GM11168 (cell line): ENCODE measurements around the gene KNTC1.
"Not testable (repeated sequence)": the region's sequence is repeated elsewhere in the genome, so short reads cannot be mapped to it uniquely, and the experiment has no call there.

Experiments used
- in situ Hi-C: fragments of 300-500 bp; cut with MboI; formaldehyde crosslinking; loops from one replicate; pipeline ENCODE4 v1.12.0; 2022; ENCODE audit warnings: low sequenced_read_pairs; ENCODE audit not compliant: unreplicated experiment

The KNTC1 gene

GRCh38 chr12:122544537-122544936 is 17.5 kb downstream of the KNTC1 start:
- in situ Hi-C loops, result no loop called here

DNA sequence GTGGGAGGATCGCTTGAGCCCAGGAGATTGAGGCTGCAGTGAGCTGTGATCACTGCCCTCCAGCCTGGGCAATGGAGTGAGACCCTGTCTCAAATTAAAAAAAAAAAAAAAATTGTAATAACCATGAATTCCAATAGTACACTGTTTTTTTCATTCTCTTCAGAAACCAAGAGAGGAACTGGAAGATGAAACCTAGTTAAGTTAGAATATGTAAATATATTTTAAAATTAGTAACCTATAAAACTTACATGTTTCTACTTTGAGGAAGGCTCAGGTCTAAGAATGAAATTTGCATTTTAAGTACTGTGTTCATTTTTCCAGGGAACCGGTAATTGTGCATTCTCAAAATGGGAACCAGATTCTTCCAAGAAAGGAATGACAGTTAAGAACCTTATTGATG is 18.8 kb downstream of the KNTC1 start:
- in situ Hi-C loops, result no loop called here

DNA sequence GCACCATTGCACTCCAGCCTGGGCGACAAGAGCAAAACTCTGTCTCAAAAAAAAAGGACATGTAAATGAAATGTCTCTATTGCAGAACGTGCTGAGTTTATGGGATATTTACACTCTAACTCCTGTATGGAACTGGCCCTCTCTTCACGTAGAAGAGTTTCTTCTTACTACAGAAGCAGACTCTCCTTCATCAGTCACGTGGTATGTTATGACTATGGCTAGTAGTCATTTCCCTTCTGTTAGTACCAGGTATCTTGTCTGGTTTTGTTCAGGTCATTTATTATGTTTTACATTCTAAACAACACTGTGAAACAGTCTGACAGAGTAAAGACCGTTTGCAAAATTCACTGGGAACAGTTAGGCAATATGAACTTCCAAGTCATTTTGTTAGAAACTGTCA is 20.3 kb downstream of the KNTC1 start:
- in situ Hi-C loops, result no loop called here

GRCh38 chr12:122558745-122559641 is 31.9 kb downstream of the KNTC1 start:
- in situ Hi-C loops, result loop anchor here (10.0 kb wide), 1 partner anchor 206 kb away; no protein-coding TSS in a partner anchor

DNA sequence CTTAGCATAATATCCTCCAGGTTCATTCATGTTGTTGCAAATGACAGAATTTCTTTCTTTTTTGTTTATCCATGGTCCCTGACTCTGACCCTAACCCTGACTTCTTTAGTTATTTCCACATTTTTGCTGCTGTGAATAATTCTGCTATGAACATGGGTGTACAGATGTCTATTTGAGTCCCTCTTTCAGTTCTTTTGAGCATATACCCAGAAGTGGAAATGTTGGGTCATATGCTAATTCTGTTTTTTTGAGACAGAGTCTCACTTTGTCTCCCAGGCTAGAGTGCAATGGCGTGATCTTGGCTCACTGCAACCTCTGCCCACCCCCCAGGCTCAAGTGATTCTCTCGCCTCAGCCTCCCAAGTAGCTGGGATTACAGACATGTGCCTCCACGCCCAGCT is 33.1 kb downstream of the KNTC1 start:
- in situ Hi-C loops, result no loop called here

- in situ Hi-C loops, result no loop called here
Measured at GRCh38 chr12:122563361-122563760, 36.3 kb downstream of the KNTC1 start.

- in situ Hi-C loops, result not testable (repeated sequence)
Measured at GRCh38 chr12:122566816-122567215, 39.8 kb downstream of the KNTC1 start.

DNA sequence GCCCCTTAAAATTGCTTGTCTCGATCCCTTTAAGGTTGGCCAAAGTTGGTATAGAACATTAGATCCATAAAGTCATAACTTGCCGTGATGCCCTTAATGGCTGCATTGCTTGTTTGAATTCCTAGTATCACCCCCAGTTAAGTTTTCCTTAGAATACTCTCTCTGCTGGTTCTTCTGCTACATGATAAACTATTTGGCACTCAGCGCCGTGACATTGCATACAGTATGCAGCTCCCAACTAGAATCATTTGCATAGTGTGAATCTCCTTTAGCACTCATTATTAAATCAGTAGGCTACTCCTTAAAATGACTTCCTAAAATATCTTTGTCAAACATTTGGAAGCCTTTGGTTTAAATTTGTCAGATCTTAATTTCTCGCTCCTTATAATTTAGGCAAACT is 42.2 kb downstream of the KNTC1 start:
- in situ Hi-C loops, result no loop called here

- in situ Hi-C loops, result not testable (repeated sequence)
Measured at GRCh38 chr12:122570006-122570405, 43.0 kb downstream of the KNTC1 start.

- in situ Hi-C loops, result no loop called here
Measured at GRCh38 chr12:122571821-122572220, 44.8 kb downstream of the KNTC1 start.

DNA sequence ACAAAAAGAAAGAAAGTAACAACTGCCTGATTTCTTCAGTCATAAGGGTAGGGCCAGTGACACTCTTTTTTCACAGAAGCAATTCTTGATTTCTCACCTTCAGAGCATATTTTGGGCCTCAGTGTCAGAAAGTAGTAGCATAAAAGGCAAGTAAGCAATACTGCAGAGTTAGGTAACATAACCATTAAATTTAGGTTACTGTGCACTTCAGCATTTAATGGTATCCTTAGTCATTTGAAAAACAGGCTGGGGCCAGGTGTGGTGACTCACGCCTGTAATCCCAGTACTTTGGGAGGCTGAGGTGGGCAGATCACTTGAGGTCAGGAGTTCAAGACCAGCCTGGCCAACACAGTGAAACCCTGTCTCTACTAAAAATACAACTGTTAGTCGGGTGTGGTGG is 56.2 kb downstream of the KNTC1 start:
- in situ Hi-C loops, result not testable (repeated sequence)

DNA sequence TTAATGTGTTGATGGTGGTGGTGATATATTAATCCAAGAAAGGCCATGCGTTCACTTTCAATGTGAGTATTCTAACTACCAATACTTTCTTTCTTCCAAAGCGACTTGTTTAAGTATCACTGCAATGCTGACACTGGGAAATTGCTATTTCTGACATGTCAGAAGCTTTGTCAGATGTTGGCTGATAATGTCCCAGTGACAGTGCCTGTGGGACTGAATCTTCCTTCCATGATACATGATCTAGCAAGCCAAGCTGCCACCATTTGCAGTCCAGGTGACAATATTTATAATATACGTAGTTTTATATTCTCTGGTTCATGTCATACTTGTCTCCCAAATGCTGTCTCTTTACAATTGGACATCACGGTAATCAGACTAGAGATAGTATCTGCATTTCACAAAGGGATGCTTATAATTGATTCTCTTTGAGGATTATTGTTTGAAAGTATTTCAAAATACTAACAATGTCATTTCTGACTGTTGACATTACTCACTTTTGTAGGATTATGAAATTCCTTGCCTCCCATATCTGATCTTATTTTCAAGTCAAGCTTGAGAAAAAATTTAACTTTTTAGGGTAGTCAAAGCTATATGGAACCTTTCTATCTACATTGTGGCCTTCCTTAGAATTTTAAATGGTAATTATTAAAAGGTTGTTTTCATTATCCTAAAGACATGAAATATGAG is 57.3 kb downstream of the KNTC1 start:
- in situ Hi-C loops, result no loop called here

- in situ Hi-C loops, result no loop called here
Measured at GRCh38 chr12:122590990-122591389, 63.9 kb downstream of the KNTC1 start.

GRCh38 chr12:122591966-122592365 is 64.9 kb downstream of the KNTC1 start:
- in situ Hi-C loops, result not testable (repeated sequence)

- in situ Hi-C loops, result not testable (repeated sequence)
Measured at GRCh38 chr12:122592543-122592942, 65.5 kb downstream of the KNTC1 start.

- in situ Hi-C loops, result no loop called here
Measured at GRCh38 chr12:122593910-122594309, 66.9 kb downstream of the KNTC1 start.

- in situ Hi-C loops, result no loop called here
Measured at GRCh38 chr12:122596838-122597237, 69.8 kb downstream of the KNTC1 start.

- in situ Hi-C loops, result no loop called here
Measured at GRCh38 chr12:122602456-122602855, 75.4 kb downstream of the KNTC1 start.

GRCh38 chr12:122604993-122605392 is 77.9 kb downstream of the KNTC1 start:
- in situ Hi-C loops, result no loop called here

- in situ Hi-C loops, result no loop called here
Measured at GRCh38 chr12:122609732-122610131, 82.7 kb downstream of the KNTC1 start.

DNA sequence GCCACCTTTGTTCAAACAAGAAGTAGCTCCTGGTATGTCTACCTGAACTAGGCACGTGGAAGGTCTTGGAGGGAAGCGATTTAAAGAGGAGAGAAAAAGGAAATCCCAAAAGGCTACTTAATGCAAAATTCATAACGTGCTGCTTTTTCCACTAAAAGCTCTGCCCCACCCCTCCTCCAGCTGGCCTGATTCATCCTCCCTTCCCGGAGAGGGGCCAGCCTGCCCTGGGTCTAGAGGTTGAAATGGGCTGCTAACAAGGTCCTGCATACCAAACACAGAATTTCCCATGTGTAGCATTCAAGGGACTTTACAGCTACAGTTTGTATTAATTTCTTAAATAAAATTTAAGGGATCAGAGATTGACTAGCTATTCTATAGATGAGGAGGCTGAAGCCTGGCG is 83.2 kb downstream of the KNTC1 start:
- in situ Hi-C loops, result no loop called here
